Body of pancreas (tissue), 4 donors: ENCODE measurements around the gene ARL6IP4. TPM values are rescaled to one million over a fixed set of nuclear protein-coding genes. Genes with fewer than 3 reads are reported as not detected.

ENCODE experiments used
- ATAC-seq: fragments of 150-250 bp; one replicate; pipeline ENCODE4 v1.9.1; 2016
- DNase-seq, 4 donors: peaks; one replicate each; pipeline ENCODE4 v3.0.0-alpha.2; 2019
- H3K27ac ChIP-seq, 4 donors: fragments of 200-600 bp; sonication (generic); 1 replicate in 3 of 4; 2 replicates in 1 of 4; pipeline versions ENCODE4 v1.5.1 to v1.6.1; 2016 to 2019; ENCODE audit warnings: mild to moderate bottlenecking in 1 of 4, mixed read lengths in 1 of 4, moderate library complexity in 1 of 4
- H3K27me3 ChIP-seq, 2 donors: fragments of 200-600 bp; sonication (generic); one replicate each; pipeline ENCODE4 v1.6.0; 2016; ENCODE audit warnings: mild to moderate bottlenecking in 1 of 2
- H3K36me3 ChIP-seq, 2 donors: fragments of 200-600 bp; sonication (generic); replicated peaks in 1 of 2; 2 replicates each; pipeline ENCODE4 v1.5.1; 2016; ENCODE audit warnings: low read depth in 2 of 2; ENCODE audit not compliant: insufficient read depth in 1 of 2
- H3K4me1 ChIP-seq: fragments of 200-600 bp; sonication (generic); one replicate; pipeline ENCODE4 v1.6.0; 2016
- H3K4me3 ChIP-seq, 2 donors: fragments of 200-600 bp; sonication (generic); 1 replicate in 1 of 2; 2 replicates in 1 of 2; pipeline ENCODE4 v1.5.1; 2016 to 2019
- H3K9me3 ChIP-seq, 3 donors: fragments of 200-600 bp; sonication (generic); 1 replicate in 2 of 3; 2 replicates in 1 of 3; pipeline ENCODE4 v1.5.1; 2016
- POLR2A ChIP-seq, 3 donors: fragments of 450-650 bp; IDR thresholded peaks; one replicate each; pipeline ENCODE4 v1.6.1; 2016; ENCODE audit warnings: antibody characterized with exemption in 3 of 3, mild to moderate bottlenecking in 2 of 3
- WGBS, 2 donors: methylation state at CpG; one replicate each; pipeline ENCODE4 v1.1.5; 2017; 5-methylcytosine and 5-hydroxymethylcytosine counted together
- intact Hi-C: fragments of 100-400 bp; cut with DNase I; formaldehyde crosslinking; loops from one replicate; pipeline ENCODE4 v1.15.1; 2023
- total RNA-seq, 2 donors: library from RNA; depleted of rRNA; stranded (reverse); fragments of >200 nt; gene quantifications; one replicate each; pipeline ENCODE4 v1.1.0, GENCODE V29; 2016
- TF ChIP-seq, protein P1 (sequence below), 7 experiments: fragments of 450-650 bp in 4 of 7; fragments of 200-600 bp in 3 of 7; sonication (generic) in 3 of 7; IDR thresholded peaks; one replicate each; pipeline ENCODE4 v1.5.1; 2016 to 2019; ENCODE audit warnings: antibody characterized with exemption in 7 of 7

ARL6IP4 gene
- total RNA-seq, 2 donors from 2014 or later: 215 to 237 TPM

GRCh38 chr12:122955156-122955555, 25.3 kb upstream of the ARL6IP4 start:
- ATAC-seq: no peak
- intact Hi-C loops: no loop called here
- 60% methylated on average over 8 of the region's 8 CpGs; no CpG with 5 or more reads in 1 of the 2 donors for WGBS, 2 donors
- no peak for DNase-seq
- H3K27me3 ChIP-seq: no peaks in the 10 kb centered on the region
- H3K4me3 ChIP-seq: no peak overlapping the region
- TF ChIP-seq, protein P1, sequence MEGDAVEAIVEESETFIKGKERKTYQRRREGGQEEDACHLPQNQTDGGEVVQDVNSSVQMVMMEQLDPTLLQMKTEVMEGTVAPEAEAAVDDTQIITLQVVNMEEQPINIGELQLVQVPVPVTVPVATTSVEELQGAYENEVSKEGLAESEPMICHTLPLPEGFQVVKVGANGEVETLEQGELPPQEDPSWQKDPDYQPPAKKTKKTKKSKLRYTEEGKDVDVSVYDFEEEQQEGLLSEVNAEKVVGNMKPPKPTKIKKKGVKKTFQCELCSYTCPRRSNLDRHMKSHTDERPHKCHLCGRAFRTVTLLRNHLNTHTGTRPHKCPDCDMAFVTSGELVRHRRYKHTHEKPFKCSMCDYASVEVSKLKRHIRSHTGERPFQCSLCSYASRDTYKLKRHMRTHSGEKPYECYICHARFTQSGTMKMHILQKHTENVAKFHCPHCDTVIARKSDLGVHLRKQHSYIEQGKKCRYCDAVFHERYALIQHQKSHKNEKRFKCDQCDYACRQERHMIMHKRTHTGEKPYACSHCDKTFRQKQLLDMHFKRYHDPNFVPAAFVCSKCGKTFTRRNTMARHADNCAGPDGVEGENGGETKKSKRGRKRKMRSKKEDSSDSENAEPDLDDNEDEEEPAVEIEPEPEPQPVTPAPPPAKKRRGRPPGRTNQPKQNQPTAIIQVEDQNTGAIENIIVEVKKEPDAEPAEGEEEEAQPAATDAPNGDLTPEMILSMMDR (IDR thresholded peaks at IDR 0.05): no peak
- TF ChIP-seq POLR2A (IDR thresholded peaks at IDR 0.05): no peak
- no peaks in the 10 kb centered on the region for H3K9me3 ChIP-seq
- no peaks in the 10 kb centered on the region for H3K36me3 ChIP-seq
- H3K4me1 ChIP-seq: no peaks in the 10 kb centered on the region
- no peak overlapping the region for H3K27ac ChIP-seq

GRCh38 chr12:122956035-122956434, 24.4 kb upstream of the ARL6IP4 start:
- DNase-seq (no peak), ATAC-seq (no peak)
- no peak for TF ChIP-seq POLR2A (IDR thresholded peaks at IDR 0.05)
- TF ChIP-seq, protein P1 (IDR thresholded peaks at IDR 0.05): no peak
- intact Hi-C loops: no loop called here
- Histone ChIP-seq H3K27me3 (no peaks in the 10 kb centered on the region), H3K36me3 (no peaks in the 10 kb centered on the region), H3K4me1 (no peaks in the 10 kb centered on the region), H3K27ac (no peak overlapping the region), H3K9me3 (no peaks in the 10 kb centered on the region), H3K4me3 (no peak overlapping the region)
- WGBS, 2 donors: 67 to 91% methylated on average over 2 of the region's 2 CpGs

- Histone ChIP-seq H3K4me3 (no peak overlapping the region), H3K36me3 (no peaks in the 10 kb centered on the region), H3K27ac (no peak overlapping the region), H3K27me3 (no peaks in the 10 kb centered on the region), H3K9me3 (no peaks in the 10 kb centered on the region), H3K4me1 (peaks cover 23% of the 10 kb centered on the region)
- WGBS, 2 donors: 83 to 89% methylated on average over 5 of the region's 5 CpGs
- no peak for ATAC-seq
- DNase-seq: no peak
- TF ChIP-seq, protein P1 (IDR thresholded peaks at IDR 0.05): no peak
- no peak for TF ChIP-seq POLR2A (IDR thresholded peaks at IDR 0.05)
- intact Hi-C loops: no loop called here
These were observed 22.1 kb upstream of the ARL6IP4 start for GRCh38 chr12:122958198-122958888.

GRCh38 chr12:122959566-122960192, 20.8 kb upstream of the ARL6IP4 start:
- Histone ChIP-seq H3K4me3 (no peak overlapping the region), H3K27ac (no peak overlapping the region), H3K4me1 (peaks cover 36% of the 10 kb centered on the region), H3K9me3 (no peaks in the 10 kb centered on the region), H3K27me3 (no peaks in the 10 kb centered on the region), H3K36me3 (no peaks in the 10 kb centered on the region)
- ATAC-seq (no peak), DNase-seq (no peak)
- intact Hi-C loops: no loop called here
- TF ChIP-seq, protein P1 (IDR thresholded peaks at IDR 0.05): no peak
- TF ChIP-seq POLR2A (IDR thresholded peaks at IDR 0.05): no peak
- 94% methylated on average over 19 to 33 of the region's 35 CpGs for WGBS, 2 donors

DNA sequence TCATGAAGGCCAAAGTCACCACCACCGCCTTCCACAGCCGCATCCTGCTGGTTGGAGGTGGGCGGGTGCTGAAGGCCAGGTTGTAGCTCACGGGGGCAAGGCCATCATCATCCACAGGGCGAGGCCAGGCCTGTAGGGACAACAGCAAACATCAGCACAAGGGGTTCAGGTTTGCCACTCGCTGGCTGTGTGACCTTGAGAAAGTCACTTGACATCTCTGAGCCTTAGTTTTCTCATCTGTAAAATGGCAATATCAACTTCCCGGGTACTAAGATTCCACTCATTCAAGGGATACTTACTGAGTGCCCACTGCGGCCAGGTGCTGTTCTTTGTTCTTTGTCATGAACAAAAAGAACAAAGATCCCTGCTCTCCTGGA, 20.3 kb upstream of the ARL6IP4 start:
- WGBS, 2 donors: 78 to 92% methylated on average over 3 to 8 of the region's 8 CpGs
- Histone ChIP-seq H3K4me1 (peaks cover 38% of the 10 kb centered on the region), H3K4me3 (no peak overlapping the region), H3K36me3 (no peaks in the 10 kb centered on the region), H3K27me3 (no peaks in the 10 kb centered on the region), H3K27ac (no peak overlapping the region), H3K9me3 (no peaks in the 10 kb centered on the region)
- DNase-seq (no peak), ATAC-seq (no peak)
- intact Hi-C loops: no loop called here
- no peak for TF ChIP-seq POLR2A (IDR thresholded peaks at IDR 0.05)
- TF ChIP-seq, protein P1 (IDR thresholded peaks at IDR 0.05): no peak
